Thoracic aorta (tissue), 2 donors: Measurements from ENCODE around the gene INTS15. TPM values are rescaled to one million over a fixed set of nuclear protein-coding genes. Genes with fewer than 3 reads are reported as not detected.

Experiments
- ATAC-seq: fragments of 150-250 bp; one replicate; pipeline ENCODE4 v1.8.0; 2017; ENCODE audit warnings: low read depth; ENCODE audit not compliant: insufficient number of reproducible peaks, low FRiP score
- DNase-seq: peaks from one replicate; pipeline ENCODE4 v3.0.0-alpha.2; 2020; ENCODE audit warnings: low spot score
- H3K27ac ChIP-seq, 2 donors: fragments of 200-600 bp; sonication (generic); 1 replicate in 1 of 2; 2 replicates in 1 of 2; pipeline ENCODE4 v1.5.1; 2016; ENCODE audit warnings: mild to moderate bottlenecking in 2 of 2, moderate library complexity in 2 of 2
- H3K27me3 ChIP-seq: fragments of 200-600 bp; sonication (generic); replicated peaks from 2 replicates; pipeline ENCODE4 v1.6.0; 2016; ENCODE audit warnings: mild to moderate bottlenecking; ENCODE audit not compliant: insufficient read depth
- H3K36me3 ChIP-seq: fragments of 200-600 bp; sonication (generic); one replicate; pipeline ENCODE4 v1.5.1; 2016
- H3K4me1 ChIP-seq, 2 donors: fragments of 200-600 bp; sonication (generic); 1 replicate in 1 of 2; 2 replicates in 1 of 2; pipeline versions ENCODE4 v1.5.1 to v1.6.0; 2016; ENCODE audit warnings: low read depth in 2 of 2, mild to moderate bottlenecking in 1 of 2; ENCODE audit not compliant: control insufficient read depth in 1 of 2
- H3K4me3 ChIP-seq: fragments of 200-600 bp; sonication (generic); 2 replicates; pipeline ENCODE4 v1.5.1; 2016; ENCODE audit warnings: mild to moderate bottlenecking
- H3K9me3 ChIP-seq: fragments of 200-600 bp; sonication (generic); 2 replicates; pipeline ENCODE4 v1.5.1; 2016
- CTCF ChIP-seq: fragments of 200-600 bp; sonication (generic); IDR thresholded peaks from one replicate; pipeline ENCODE4 v1.5.1; 2019; ENCODE audit warnings: antibody characterized with exemption
- total RNA-seq, 2 donors: library from RNA; depleted of rRNA; stranded (reverse); fragments of >200 nt; gene quantifications; one replicate each; pipeline versions ENCODE4 v1.1.0 to v1.2.3, GENCODE V29; 2016

The INTS15 gene
- total RNA-seq, 2 donors from 2014 or later, result 37.2 to 45.4 TPM

DNA sequence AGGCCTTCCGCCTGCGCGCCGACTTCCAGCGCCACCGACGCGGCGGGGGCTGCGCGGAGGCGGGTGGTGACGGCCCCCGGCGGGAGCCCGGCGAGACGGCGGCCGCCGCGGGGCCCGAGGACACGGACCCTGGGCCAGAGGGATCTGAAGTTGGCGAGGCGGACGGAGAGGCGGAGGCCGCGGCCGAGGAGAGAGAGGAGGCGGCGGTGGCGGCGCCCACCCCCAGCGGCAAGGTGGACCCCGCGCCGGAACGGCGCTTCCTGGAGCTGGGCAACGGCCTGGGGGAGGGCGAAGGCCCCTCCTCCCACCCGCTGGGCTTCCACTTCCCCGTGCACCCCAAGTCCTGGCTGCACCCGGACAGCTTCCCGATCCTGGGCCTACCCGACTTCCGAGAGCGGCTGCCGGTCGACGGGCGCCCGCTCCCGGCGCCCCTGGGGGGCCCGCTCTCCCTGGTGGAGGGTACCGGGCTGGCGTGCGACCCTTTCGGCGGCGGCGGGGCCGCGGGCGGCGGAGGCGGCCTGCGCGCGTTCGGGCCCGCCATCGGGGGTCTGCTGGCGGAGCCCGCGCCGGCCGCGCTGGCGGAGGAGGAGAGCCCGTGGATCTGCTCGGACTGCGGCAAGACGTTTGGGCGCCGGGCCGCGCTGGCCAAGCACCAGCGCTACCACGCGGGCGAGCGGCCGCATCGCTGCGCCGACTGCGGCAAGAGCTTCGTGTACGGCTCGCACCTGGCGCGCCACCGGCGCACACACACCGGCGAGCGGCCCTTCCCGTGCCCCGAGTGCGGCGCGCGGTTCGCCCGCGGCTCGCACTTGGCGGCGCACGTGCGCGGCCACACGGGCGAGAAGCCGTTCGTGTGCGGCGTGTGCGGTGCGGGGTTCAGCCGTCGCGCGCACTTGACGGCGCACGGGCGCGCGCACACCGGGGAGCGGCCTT lies 63.5 kb downstream of the INTS15 start:
- Histone ChIP-seq H3K4me1 (no peaks in the 10 kb centered on the region), H3K27me3 (no peaks in the 10 kb centered on the region), H3K9me3 (no peaks in the 10 kb centered on the region), H3K36me3 (peaks cover 35% of the 10 kb centered on the region), H3K27ac (no peak overlapping the region), H3K4me3 (no peak overlapping the region)
- DNase-seq (no peak), ATAC-seq (no peak)
- no peak for TF ChIP-seq CTCF

GRCh38 chr7:6654113-6654841 lies 64.5 kb downstream of the INTS15 start:
- no peak for TF ChIP-seq CTCF
- no peaks in the 10 kb centered on the region for H3K4me1 ChIP-seq
- H3K36me3 ChIP-seq, result peaks cover 35% of the 10 kb centered on the region
- H3K27me3 ChIP-seq, result no peaks in the 10 kb centered on the region
- no peak for DNase-seq
- H3K4me3 ChIP-seq, result no peak overlapping the region
- no peak overlapping the region for H3K27ac ChIP-seq
- no peak for ATAC-seq
- no peaks in the 10 kb centered on the region for H3K9me3 ChIP-seq

DNA sequence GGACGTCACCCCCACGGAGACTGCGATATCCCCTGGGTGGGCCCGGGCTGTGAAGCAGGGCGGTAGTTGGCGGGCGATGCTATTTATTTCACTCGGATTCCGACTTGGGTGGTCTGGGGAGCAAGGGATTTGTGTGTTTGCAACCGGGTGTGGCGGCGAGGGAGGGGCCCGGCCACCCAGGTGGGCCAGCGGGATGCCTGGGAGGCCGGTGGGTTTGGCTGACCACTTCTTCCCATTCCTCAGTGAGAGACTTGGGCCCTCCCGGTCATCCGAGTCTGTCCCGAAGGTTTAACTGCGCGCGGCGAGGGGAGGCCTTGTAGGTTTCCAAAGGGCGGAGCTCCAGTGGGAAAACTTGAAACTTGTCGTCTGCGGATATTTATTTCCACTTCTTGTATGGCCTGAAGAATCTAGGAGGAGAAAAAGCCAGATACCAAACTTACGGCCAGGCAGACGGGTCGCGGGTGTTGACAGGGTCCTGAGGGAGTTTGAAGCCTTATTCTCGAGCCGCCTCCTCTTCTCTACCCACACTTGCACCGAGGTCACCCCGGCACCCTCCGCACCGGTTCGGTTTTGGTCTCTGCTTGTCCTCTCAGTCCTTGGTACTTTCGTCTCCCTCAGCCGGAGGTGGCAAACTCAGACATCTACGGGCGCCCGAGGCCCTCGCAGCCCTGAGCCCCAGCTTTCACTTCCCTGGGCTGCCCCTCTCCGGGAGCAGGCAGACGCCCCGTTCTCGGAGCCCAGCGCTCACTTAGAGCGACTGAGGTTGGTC lies 65.2 kb downstream of the INTS15 start:
- no peak overlapping the region for H3K4me3 ChIP-seq
- ATAC-seq (no peak), DNase-seq (no peak)

GRCh38 chr7:6655636-6656385 lies 66.0 kb downstream of the INTS15 start:
- no peak for DNase-seq
- Histone ChIP-seq H3K27ac (no peak overlapping the region), H3K4me1 (no peaks in the 10 kb centered on the region), H3K27me3 (no peaks in the 10 kb centered on the region), H3K36me3 (peaks cover 27% of the 10 kb centered on the region), H3K4me3 (no peak overlapping the region), H3K9me3 (no peaks in the 10 kb centered on the region)
- TF ChIP-seq CTCF, result no peak
- ATAC-seq, result no peak

More for the DNA sequence above, 65.2 kb downstream of the INTS15 start:
- Histone ChIP-seq H3K36me3 (peaks cover 29% of the 10 kb centered on the region), H3K27me3 (no peaks in the 10 kb centered on the region), H3K4me1 (no peaks in the 10 kb centered on the region), H3K27ac (no peak overlapping the region), H3K9me3 (no peaks in the 10 kb centered on the region)
- TF ChIP-seq CTCF, result no peak
